Psoas muscle (tissue), 8 donors: ENCODE data around the gene DHX15. TPM values are rescaled to one million over a fixed set of nuclear protein-coding genes. Genes with fewer than 3 reads are reported as not detected.
A peak's percentile ranks its signal among the peaks of the same experiment; 100 is the strongest.

Source experiments
- ATAC-seq, 4 donors: fragments of 200-7000 bp; cut with Tn5 transposase; one replicate each; pipeline ENCODE4 v1.9.1; 2020; ENCODE audit warnings: moderate library complexity in 3 of 4, mild to moderate bottlenecking in 2 of 4
- DNase-seq, 2 donors: peaks; one replicate each; pipeline ENCODE4 v3.0.0-alpha.2; 2020
- H3K27ac ChIP-seq: fragments of 200-600 bp; one replicate; pipeline ENCODE4 v1.8.0; 2022
- H3K27me3 ChIP-seq, 3 donors: fragments of 200-600 bp in 1 of 3; one replicate each; pipeline versions ENCODE4 v1.6.1 to v1.8.0; 2013 to 2022; ENCODE audit warnings: low read length in 2 of 3, mild to moderate bottlenecking in 2 of 3, moderate library complexity in 1 of 3; ENCODE audit not compliant: insufficient read depth in 3 of 3
- H3K36me3 ChIP-seq, 2 donors: fragments of 200-600 bp in 1 of 2; one replicate each; pipeline versions ENCODE4 v1.6.1 to v1.8.0; 2013 to 2022; ENCODE audit warnings: low read depth in 1 of 2, mild to moderate bottlenecking in 1 of 2, moderate library complexity in 1 of 2; ENCODE audit not compliant: insufficient read depth in 1 of 2
- H3K4me1 ChIP-seq: fragments of 200-600 bp; one replicate; pipeline ENCODE4 v1.8.0; 2022
- H3K4me3 ChIP-seq: fragments of 200-600 bp; one replicate; pipeline ENCODE4 v1.8.0; 2022; ENCODE audit warnings: mild to moderate bottlenecking
- H3K9me3 ChIP-seq: fragments of 200-600 bp; one replicate; pipeline ENCODE4 v1.8.0; 2022
- WGBS, 3 donors: extraction: QIAGEN DNeasy Blood & Tissue Kit; methylation state at CpG; one replicate each; pipeline versions ENCODE4 v1.1.6 to v1.1.7; 2013; 5-methylcytosine and 5-hydroxymethylcytosine counted together
- intact Hi-C, 2 donors: fragments of 100-400 bp; cut with DNase I; formaldehyde crosslinking; loops; one replicate each; pipeline versions ENCODE4 v1.11.0 to v1.14.2; 2022
- polyA plus RNA-seq, 3 donors: library from polyadenylated mRNA; stranded (reverse); fragments of 200-250 nt; gene quantifications; one replicate each; pipeline ENCODE4 v1.2.3, GENCODE V29; 2013
- total RNA-seq, 4 donors: library from RNA; stranded (reverse); fragmentation: NEBNext Ultra II Directional in 2 of 4; extraction: Animal tissue kit (Norgen Biotek cat#: 25700) in 2 of 4; gene quantifications; one replicate each; pipeline versions ENCODE4 v1.2.1 to v1.2.4, GENCODE V29; 2021 to 2023
- TF ChIP-seq, protein P1 (sequence below): fragments of 200-600 bp; IDR thresholded peaks from one replicate; pipeline ENCODE4 v1.8.0; 2022; ENCODE audit warnings: antibody characterized with exemption
- donor health status: healthy with polysubstance abuse.
- donor health status: DM: no; HTN: no; CAD: no; lungs with moderate emphysema.
- donor health status: Bipolar disorder and iron deficiency.
- donor health status: healthy.
- donor health status: DM: yes; HTN: yes; CAD: no.
- donor health status: DM: no; HTN: no; CAD: no.
- donor health status: DM: no; HTN: no; CAD: no.
- donor health status: DM: yes; HTN: yes; CAD: no.

Gene DHX15
- total and polyA plus RNA-seq, 7 donors: 28.3 to 69.7 (median 46.0) TPM

DNA sequence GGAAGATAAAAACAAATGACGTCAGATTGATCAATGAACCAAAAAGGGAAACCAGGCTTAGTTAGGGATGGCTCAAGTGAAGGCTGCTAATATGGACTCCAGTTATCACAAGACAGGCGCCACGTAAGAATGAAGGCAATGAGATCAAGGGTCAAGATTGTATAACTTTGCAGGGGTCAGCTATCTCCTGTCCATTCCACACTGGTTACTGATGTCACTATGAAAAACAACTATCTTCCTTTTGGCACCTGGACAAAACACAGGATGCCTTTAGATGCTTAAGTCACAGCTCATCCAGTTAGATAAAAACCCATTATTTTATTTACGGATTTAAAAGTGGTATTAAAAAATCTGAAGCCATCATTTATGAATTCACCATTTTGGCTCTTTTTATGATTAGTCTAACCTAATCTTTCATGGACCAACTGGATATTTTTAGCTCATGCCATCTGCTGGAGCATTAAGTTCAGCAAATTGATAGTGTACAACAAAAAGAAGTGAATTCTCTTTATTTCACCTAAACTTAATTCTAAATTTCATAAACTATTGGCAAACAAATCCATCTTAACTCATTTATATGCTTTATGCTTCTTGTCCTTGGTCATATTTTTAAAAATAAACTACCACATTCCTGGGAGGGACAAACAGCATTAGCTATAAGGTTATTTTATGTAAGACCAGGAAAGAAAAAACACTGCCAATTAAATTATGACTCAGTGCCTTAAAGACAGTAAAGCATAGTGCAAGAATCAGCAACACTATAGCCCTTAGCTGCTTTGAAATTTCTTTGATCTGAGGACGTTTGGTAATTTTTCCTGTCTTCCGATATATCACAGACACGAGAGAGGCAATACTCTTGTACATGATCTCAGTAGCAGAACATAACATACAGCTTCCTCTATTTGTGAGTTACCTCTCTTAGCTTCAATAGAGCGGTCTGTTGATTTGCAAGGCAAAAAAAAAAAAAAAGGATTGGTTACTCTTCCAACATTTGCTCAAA lies 27.0 kb downstream of the DHX15 start:
- Histone ChIP-seq H3K9me3 (no peaks in the 10 kb centered on the region), H3K36me3 (peaks cover 4 to 40% of the 10 kb centered on the region in 2 donors), H3K4me1 (peaks cover 50% of the 10 kb centered on the region), H3K27ac (no peak overlapping the region), H3K27me3 (no peaks in the 10 kb centered on the region), H3K4me3 (no peak overlapping the region)
- TF ChIP-seq, protein P1, sequence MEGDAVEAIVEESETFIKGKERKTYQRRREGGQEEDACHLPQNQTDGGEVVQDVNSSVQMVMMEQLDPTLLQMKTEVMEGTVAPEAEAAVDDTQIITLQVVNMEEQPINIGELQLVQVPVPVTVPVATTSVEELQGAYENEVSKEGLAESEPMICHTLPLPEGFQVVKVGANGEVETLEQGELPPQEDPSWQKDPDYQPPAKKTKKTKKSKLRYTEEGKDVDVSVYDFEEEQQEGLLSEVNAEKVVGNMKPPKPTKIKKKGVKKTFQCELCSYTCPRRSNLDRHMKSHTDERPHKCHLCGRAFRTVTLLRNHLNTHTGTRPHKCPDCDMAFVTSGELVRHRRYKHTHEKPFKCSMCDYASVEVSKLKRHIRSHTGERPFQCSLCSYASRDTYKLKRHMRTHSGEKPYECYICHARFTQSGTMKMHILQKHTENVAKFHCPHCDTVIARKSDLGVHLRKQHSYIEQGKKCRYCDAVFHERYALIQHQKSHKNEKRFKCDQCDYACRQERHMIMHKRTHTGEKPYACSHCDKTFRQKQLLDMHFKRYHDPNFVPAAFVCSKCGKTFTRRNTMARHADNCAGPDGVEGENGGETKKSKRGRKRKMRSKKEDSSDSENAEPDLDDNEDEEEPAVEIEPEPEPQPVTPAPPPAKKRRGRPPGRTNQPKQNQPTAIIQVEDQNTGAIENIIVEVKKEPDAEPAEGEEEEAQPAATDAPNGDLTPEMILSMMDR: no peak
- 50 to 55% (median 51%) methylated on average over 8 of the region's 8 CpGs for WGBS, 3 donors
- DNase-seq (no peak), ATAC-seq (peak; percentile 34 to 40 (median 37))
- intact Hi-C loops: no loop called here

DNA sequence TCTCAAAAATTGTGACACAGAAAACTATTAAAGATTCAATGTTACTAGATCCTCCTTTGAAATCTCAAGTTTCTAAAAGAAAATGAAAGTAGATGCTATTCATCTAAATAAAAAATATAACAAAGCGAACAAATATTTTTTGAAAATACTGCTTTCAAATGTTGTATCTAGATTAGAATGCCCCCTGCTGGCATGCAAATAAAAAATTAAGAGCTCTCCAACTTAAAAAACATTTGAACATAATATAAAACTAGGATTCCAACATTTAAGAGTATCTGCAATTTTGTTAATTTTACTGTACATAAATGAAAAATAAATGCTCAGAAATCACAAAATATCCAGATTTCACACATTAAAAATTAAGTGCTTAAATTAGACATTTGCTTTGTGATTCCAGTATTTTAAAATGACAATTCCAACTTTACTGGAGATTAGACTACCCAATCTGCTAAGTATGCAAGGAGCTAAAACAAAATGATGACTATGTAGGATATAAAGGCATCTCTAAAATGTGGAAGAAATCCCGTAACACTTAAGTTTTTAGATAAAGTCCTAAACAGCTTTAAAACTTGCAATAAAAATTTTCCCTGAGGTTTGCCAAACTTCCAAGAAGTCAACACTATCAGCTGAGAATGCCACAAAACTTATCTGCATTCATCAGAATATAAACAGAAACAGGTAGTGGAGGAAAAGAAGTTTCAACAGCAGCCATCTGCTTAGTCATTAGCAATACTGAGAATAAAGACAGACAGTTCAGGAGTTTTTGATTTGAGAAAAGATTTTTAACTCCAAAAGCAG lies 32.7 kb downstream of the DHX15 start:
- no peak for ATAC-seq
- Histone ChIP-seq H3K9me3 (no peaks in the 10 kb centered on the region), H3K27me3 (no peaks in the 10 kb centered on the region), H3K36me3 (peaks cover 7 to 66% of the 10 kb centered on the region in 2 donors), H3K4me1 (peaks cover 14% of the 10 kb centered on the region), H3K4me3 (no peak overlapping the region), H3K27ac (no peak overlapping the region)
- intact Hi-C loops: no loop called here
- TF ChIP-seq, protein P1: peak; percentile 37
- 82 to 91% (median 84%) methylated on average over 2 of the region's 2 CpGs for WGBS, 3 donors
- no peak for DNase-seq

DNA sequence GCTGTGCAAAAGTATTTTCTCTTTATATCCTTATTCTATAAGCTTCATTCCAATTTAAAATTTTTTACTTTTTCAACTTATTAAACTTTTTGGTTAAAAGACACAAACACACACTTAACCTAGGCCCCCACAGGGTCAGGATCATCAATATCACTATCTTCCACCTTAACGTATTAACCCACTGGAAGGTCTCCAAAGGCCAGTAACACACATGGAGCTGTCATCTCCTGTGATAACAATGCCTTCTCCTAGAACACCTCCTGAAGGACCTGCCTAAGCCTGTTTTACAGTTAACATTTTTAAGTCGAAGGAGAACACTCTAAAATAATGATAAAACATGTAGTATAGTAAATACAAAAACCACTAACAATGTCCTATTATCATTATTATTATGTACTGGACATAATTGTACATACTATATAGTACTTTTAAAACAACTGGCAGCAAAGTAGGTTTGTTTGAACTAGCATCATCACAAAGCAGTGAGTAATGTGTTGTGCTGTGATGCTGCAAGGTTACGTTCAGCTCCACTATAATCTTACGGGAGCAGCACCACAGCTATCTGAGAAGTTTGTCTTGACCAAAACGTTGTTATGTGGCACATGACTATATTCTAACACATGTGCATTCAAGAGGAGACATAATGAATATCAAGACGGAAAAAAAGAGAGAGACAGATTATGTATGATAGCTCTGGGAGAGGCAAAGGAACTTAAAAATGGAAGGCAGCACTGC lies 33.7 kb downstream of the DHX15 start:
- no peaks in the 10 kb centered on the region for H3K9me3 ChIP-seq
- 67 to 75% (median 69%) methylated on average over 6 of the region's 6 CpGs for WGBS, 3 donors
- H3K27ac ChIP-seq: no peak overlapping the region
- intact Hi-C loops: no loop called here
- TF ChIP-seq, protein P1: no peak
- peaks cover 10 to 61% of the 10 kb centered on the region in 2 donors for H3K36me3 ChIP-seq
- H3K27me3 ChIP-seq: no peaks in the 10 kb centered on the region
- H3K4me3 ChIP-seq: no peak overlapping the region
- ATAC-seq (peak in 1 of 4 donors; percentile 34), DNase-seq (no peak)
- peaks cover 4% of the 10 kb centered on the region for H3K4me1 ChIP-seq

DNA sequence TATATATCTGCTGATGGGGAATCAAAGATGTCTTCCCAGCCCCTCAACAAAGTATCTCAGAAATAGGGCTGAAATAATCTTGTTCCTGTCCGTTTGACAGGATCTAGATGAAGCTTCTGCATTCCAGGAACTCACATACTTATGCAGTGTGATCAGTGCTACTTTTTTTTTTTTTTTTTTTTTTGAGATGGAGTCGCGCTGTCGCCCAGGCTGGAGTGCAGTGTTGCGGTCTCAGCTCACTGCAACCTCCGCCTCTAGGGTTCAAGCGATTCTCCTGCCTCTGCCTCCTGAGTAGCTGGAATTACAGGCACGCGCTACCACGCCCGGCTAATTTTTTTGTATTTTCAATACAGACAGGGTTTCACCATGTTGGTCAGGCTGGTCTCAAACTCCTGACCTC lies 36.4 kb downstream of the DHX15 start:
- intact Hi-C loops: no loop called here
- WGBS, 3 donors: 95 to 97% (median 97%) methylated on average over 11 of the region's 11 CpGs

More for the DNA sequence above, 36.4 kb downstream of the DHX15 start:
- Histone ChIP-seq H3K27me3 (no peaks in the 10 kb centered on the region), H3K4me3 (no peak overlapping the region), H3K9me3 (no peaks in the 10 kb centered on the region), H3K36me3 (peaks cover 6 to 44% of the 10 kb centered on the region in 2 donors), H3K4me1 (peaks cover 17% of the 10 kb centered on the region), H3K27ac (no peak overlapping the region)
- no peak for ATAC-seq
- TF ChIP-seq, protein P1: no peak
- DNase-seq: no peak
